ENCODE results near the gene CFAP300. TPM values are rescaled to one million over a fixed set of nuclear protein-coding genes. Genes with fewer than 3 reads are reported as not detected.

CFAP300 gene
- total RNA-seq, 1 donor from 2014 or later = not detected

- Mint-ChIP-seq H3K4me3 (ENCODE audit: unreplicated experiment) (peak within 1 kb of the TSS; percentile 97), H3K36me3 (ENCODE audit: low read depth, unreplicated experiment) (peaks cover 7% of the 10 kb centered on the region), H3K9me3 (ENCODE audit: unreplicated experiment) (no peaks in the 10 kb centered on the region), H3K27ac (ENCODE audit: unreplicated experiment) (peak within 1 kb of the TSS; percentile 98), H3K4me1 (ENCODE audit: unreplicated experiment) (peaks cover 18% of the 10 kb centered on the region), H3K27me3 (ENCODE audit: unreplicated experiment) (peaks cover 11% of the 10 kb centered on the region)
- no peak for TF ChIP-seq CTCF (IDR thresholded peaks at IDR 0.05; ENCODE audit: unreplicated experiment)
- DNase-seq (ENCODE audit: low spot score) = peak; percentile 92
Observed at GRCh38 chr11:102109896-102110760, 62.9 kb downstream of the CFAP300 start, which contains the start of gene YAP1. YAP1 (plus strand) TSS chr11:102110447; CDS start chr11:102110849, 402 bp downstream.

- no peak for TF ChIP-seq CTCF (IDR thresholded peaks at IDR 0.05; ENCODE audit: unreplicated experiment)
- Mint-ChIP-seq H3K27me3 (ENCODE audit: unreplicated experiment) (peaks cover 11% of the 10 kb centered on the region), H3K27ac (ENCODE audit: unreplicated experiment) (no peak overlapping the region), H3K4me3 (ENCODE audit: unreplicated experiment) (no peak overlapping the region), H3K36me3 (ENCODE audit: low read depth, unreplicated experiment) (peaks cover 13% of the 10 kb centered on the region), H3K9me3 (ENCODE audit: unreplicated experiment) (no peaks in the 10 kb centered on the region), H3K4me1 (ENCODE audit: unreplicated experiment) (peaks cover 23% of the 10 kb centered on the region)
- DNase-seq (ENCODE audit: low spot score) = no peak
Observed at GRCh38 chr11:102110761-102111010, 63.4 kb downstream of the CFAP300 start.

GRCh38 chr11:102111011-102111786 is 64.0 kb downstream of the CFAP300 start:
- Mint-ChIP-seq H3K27me3 (ENCODE audit: unreplicated experiment) (peaks cover 11% of the 10 kb centered on the region), H3K9me3 (ENCODE audit: unreplicated experiment) (no peaks in the 10 kb centered on the region), H3K4me3 (ENCODE audit: unreplicated experiment) (peak overlapping the region; percentile 97), H3K36me3 (ENCODE audit: low read depth, unreplicated experiment) (peaks cover 18% of the 10 kb centered on the region), H3K27ac (ENCODE audit: unreplicated experiment) (peak overlapping the region; percentile 93), H3K4me1 (ENCODE audit: unreplicated experiment) (peaks cover 23% of the 10 kb centered on the region)
- TF ChIP-seq CTCF (IDR thresholded peaks at IDR 0.05; ENCODE audit: unreplicated experiment) = no peak
- DNase-seq (ENCODE audit: low spot score) = peak; percentile 89

- DNase-seq (ENCODE audit: low spot score) = no peak
- Mint-ChIP-seq H3K27me3 (ENCODE audit: unreplicated experiment) (peaks cover 11% of the 10 kb centered on the region), H3K9me3 (ENCODE audit: unreplicated experiment) (no peaks in the 10 kb centered on the region), H3K36me3 (ENCODE audit: low read depth, unreplicated experiment) (peaks cover 25% of the 10 kb centered on the region), H3K27ac (ENCODE audit: unreplicated experiment) (peak overlapping the region; percentile 93), H3K4me3 (ENCODE audit: unreplicated experiment) (peak overlapping the region; percentile 97), H3K4me1 (ENCODE audit: unreplicated experiment) (peaks cover 23% of the 10 kb centered on the region)
- no peak for TF ChIP-seq CTCF (IDR thresholded peaks at IDR 0.05; ENCODE audit: unreplicated experiment)
Observed at GRCh38 chr11:102111787-102112508, 64.7 kb downstream of the CFAP300 start.

Data from endothelial cell (in vitro differentiated cells).